ENCODE measurements around the gene RNU4-1.

DNA sequence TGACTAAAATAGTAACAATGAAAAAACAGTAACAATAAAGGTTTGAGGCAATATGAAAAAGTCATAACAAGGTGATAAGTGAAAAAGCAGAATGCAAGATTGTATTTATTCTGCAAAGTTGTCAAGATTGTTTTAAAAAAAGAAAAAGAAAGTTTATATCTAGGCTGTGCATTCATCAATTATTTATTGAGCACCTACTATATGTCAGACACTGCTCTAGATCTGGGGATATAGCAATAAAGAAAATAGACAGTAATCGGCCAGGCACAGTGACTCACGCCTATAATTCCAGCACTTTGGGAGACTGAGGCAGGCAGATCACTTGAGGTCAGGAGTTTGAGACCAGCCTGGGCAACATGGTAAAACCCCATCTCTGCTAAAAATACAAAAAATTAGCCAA lies 30.7 kb upstream of the RNU4-1 start:
- TF ChIP-seq, protein P1, sequence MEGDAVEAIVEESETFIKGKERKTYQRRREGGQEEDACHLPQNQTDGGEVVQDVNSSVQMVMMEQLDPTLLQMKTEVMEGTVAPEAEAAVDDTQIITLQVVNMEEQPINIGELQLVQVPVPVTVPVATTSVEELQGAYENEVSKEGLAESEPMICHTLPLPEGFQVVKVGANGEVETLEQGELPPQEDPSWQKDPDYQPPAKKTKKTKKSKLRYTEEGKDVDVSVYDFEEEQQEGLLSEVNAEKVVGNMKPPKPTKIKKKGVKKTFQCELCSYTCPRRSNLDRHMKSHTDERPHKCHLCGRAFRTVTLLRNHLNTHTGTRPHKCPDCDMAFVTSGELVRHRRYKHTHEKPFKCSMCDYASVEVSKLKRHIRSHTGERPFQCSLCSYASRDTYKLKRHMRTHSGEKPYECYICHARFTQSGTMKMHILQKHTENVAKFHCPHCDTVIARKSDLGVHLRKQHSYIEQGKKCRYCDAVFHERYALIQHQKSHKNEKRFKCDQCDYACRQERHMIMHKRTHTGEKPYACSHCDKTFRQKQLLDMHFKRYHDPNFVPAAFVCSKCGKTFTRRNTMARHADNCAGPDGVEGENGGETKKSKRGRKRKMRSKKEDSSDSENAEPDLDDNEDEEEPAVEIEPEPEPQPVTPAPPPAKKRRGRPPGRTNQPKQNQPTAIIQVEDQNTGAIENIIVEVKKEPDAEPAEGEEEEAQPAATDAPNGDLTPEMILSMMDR (IDR thresholded peaks at IDR 0.05; ENCODE audit: extremely low read depth in 1 of 2, insufficient read depth in 1 of 2, low read depth in 1 of 2, low read length in 2 of 2): no peak
- no peak for TF ChIP-seq POLR2AphosphoS5 (IDR thresholded peaks at IDR 0.05; ENCODE audit: insufficient read depth, low read depth, low read length)
- no peak for TF ChIP-seq EZH2 (IDR thresholded peaks at IDR 0.05; ENCODE audit: borderline replicate concordance, low read depth, low read length, severe bottlenecking)
- no peak for TF ChIP-seq GATA2 (IDR thresholded peaks at IDR 0.05; ENCODE audit: insufficient read depth, insufficient read length, low read depth, low read length)
- no peak for TF ChIP-seq MYC (IDR thresholded peaks at IDR 0.05; ENCODE audit: low read depth, low read length)
